Keratinocyte (primary cell): Measurements from ENCODE around the gene PRR36. TPM values are rescaled to one million over a fixed set of nuclear protein-coding genes. Genes with fewer than 3 reads are reported as not detected.

Source experiments
- DNase-seq: peaks from one replicate; pipeline ENCODE4 v3.0.0-alpha.2; 2011; ENCODE audit warnings: low read depth, missing footprints, low spot score
- FAIRE-seq: peaks from 2 replicates; lab custom pipeline; 2011; peaks lifted over from hg19 to GRCh38; lab: Jason Lieb, UNC
- H2AFZ ChIP-seq: 2 replicates; pipeline ENCODE4 v1.6.0; 2012; ENCODE audit warnings: low read length, control low read depth, inconsistent platforms; ENCODE audit not compliant: control insufficient read depth
- H3K27ac ChIP-seq: 2 replicates; pipeline ENCODE4 v1.5.1; 2011; ENCODE audit warnings: low read length; ENCODE audit not compliant: control insufficient read depth, insufficient read depth
- H3K27me3 ChIP-seq: 3 replicates; pipeline ENCODE4 v1.6.0; 2011; ENCODE audit warnings: low read length; ENCODE audit not compliant: control insufficient read depth, insufficient read depth; ENCODE audit errors: extremely low read depth
- H3K36me3 ChIP-seq, 2 experiments: 2 replicates in 1 of 2; 3 replicates in 1 of 2; pipeline ENCODE4 v1.5.1; 2011; ENCODE audit warnings: low read length in 2 of 2, mild to moderate bottlenecking in 1 of 2; ENCODE audit not compliant: control insufficient read depth in 2 of 2, insufficient read depth in 2 of 2; ENCODE audit errors: extremely low read depth in 1 of 2
- H3K4me1 ChIP-seq: 3 replicates; pipeline ENCODE4 v1.5.1; 2011; ENCODE audit warnings: low read length; ENCODE audit not compliant: control insufficient read depth, insufficient read depth; ENCODE audit errors: extremely low read depth
- H3K4me2 ChIP-seq: 3 replicates; pipeline ENCODE4 v1.6.0; 2011; ENCODE audit warnings: low read depth, low read length; ENCODE audit not compliant: control insufficient read depth, insufficient read depth; ENCODE audit errors: extremely low read depth
- H3K4me3 ChIP-seq, 3 experiments: fragments of 200-600 bp in 1 of 3; sonication (generic) in 1 of 3; 2 replicates in 2 of 3; 3 replicates in 1 of 3; pipeline ENCODE4 v1.5.1; 2011 to 2016; ENCODE audit warnings: low read length in 3 of 3, mild to moderate bottlenecking in 3 of 3, control low read depth in 2 of 3, inconsistent platforms in 1 of 3, low read depth in 1 of 3, mixed read lengths in 1 of 3, mixed run types in 1 of 3, moderate library complexity in 1 of 3; ENCODE audit not compliant: control insufficient read depth in 2 of 3, insufficient read depth in 2 of 3; ENCODE audit errors: extremely low read depth in 1 of 3
- H3K79me2 ChIP-seq: 2 replicates; pipeline ENCODE4 v1.6.0; 2012; ENCODE audit warnings: low read length; ENCODE audit not compliant: control insufficient read depth, insufficient read depth
- H3K9ac ChIP-seq: 3 replicates; pipeline ENCODE4 v1.6.0; 2011; ENCODE audit warnings: low read length; ENCODE audit not compliant: control insufficient read depth, insufficient read depth; ENCODE audit errors: extremely low read depth
- H3K9me1 ChIP-seq: 3 replicates; pipeline ENCODE4 v1.6.0; 2011; ENCODE audit warnings: low read length; ENCODE audit not compliant: control insufficient read depth, insufficient read depth; ENCODE audit errors: extremely low read depth
- H3K9me3 ChIP-seq: 2 replicates; pipeline ENCODE4 v1.5.1; 2012; ENCODE audit warnings: low read depth, low read length; ENCODE audit not compliant: control insufficient read depth
- H4K20me1 ChIP-seq: 3 replicates; pipeline ENCODE4 v1.6.0; 2011; ENCODE audit warnings: low read length; ENCODE audit not compliant: control insufficient read depth, insufficient read depth; ENCODE audit errors: extremely low read depth
- CTCF ChIP-seq, 3 experiments: IDR thresholded peaks in 1 of 3; conservative IDR thresholded peaks in 1 of 3; optimal IDR thresholded peaks in 1 of 3; 2 replicates in 2 of 3; 3 replicates in 1 of 3; pipeline versions ENCODE3 to v1.5.1; 2011; ENCODE audit warnings: low read length in 3 of 3, mild to moderate bottlenecking in 3 of 3, moderate library complexity in 2 of 3, control low read depth in 1 of 3, inconsistent platforms in 1 of 3; ENCODE audit not compliant: insufficient read depth in 2 of 3; ENCODE audit errors: extremely low read depth in 1 of 3
- EZH2 ChIP-seq: IDR thresholded peaks from one replicate; pipeline ENCODE4 v1.6.1; 2012; ENCODE audit warnings: inconsistent platforms, mild to moderate bottlenecking, low read length, moderate library complexity
- dilution Hi-C: fragments of 300-500 bp; cut with MboI; formaldehyde crosslinking; loops from one replicate; pipeline ENCODE4 v1.7.0; 2020; ENCODE audit warnings: low sequenced_read_pairs; ENCODE audit not compliant: extremely low pct_ligation_motif_present
- polyA plus RNA-seq, 5 experiments: library from polyadenylated mRNA; depleted of rRNA in 3 of 5; stranded (reverse) in 3 of 5; stranded (forward) in 1 of 5; unstranded in 1 of 5; fragments of >200 nt; gene quantifications; 1 replicate in 1 of 5; 2 replicates in 3 of 5; 3 replicates in 1 of 5; pipeline versions ENCODE4 v1.2.1 to v1.2.3, GENCODE V29; 2011 to 2012; ENCODE audit warnings: missing spikeins in 2 of 5, low read depth in 1 of 5, low replicate concordance in 1 of 5

Gene PRR36
- polyA plus RNA-seq, 1 donor (not counting 4 experiments of a cell fraction or from before 2014, with no cell fraction given) = not detected

- dilution Hi-C loops = no loop called here
Measured at GRCh38 chr19:7832781-7833180, 41.4 kb downstream of the PRR36 start.

GRCh38 chr19:7832009-7832408 is 42.2 kb downstream of the PRR36 start:
- Histone ChIP-seq H3K36me3 (no peaks in the 10 kb centered on the region), H3K9me1 (peaks cover 3% of the 10 kb centered on the region), H4K20me1 (no peaks in the 10 kb centered on the region), H3K4me2 (no peak overlapping the region), H3K9me3 (no peaks in the 10 kb centered on the region), H3K27me3 (no peaks in the 10 kb centered on the region), H3K9ac (no peak overlapping the region), H3K79me2 (peaks cover 12% of the 10 kb centered on the region), H3K4me3 (no peak overlapping the region), H3K4me1 (peaks cover 34% of the 10 kb centered on the region), H3K27ac (no peak overlapping the region), H2AFZ (no peak overlapping the region)
- dilution Hi-C loops = no loop called here
- TF ChIP-seq CTCF (optimal IDR thresholded peaks at IDR 0.05 in 1 of 3, IDR thresholded peaks at IDR 0.05 in 1 of 3, conservative IDR thresholded peaks at IDR 0.05 in 1 of 3; ENCODE audit: extremely low read depth in 1 of 3, insufficient read depth in 2 of 3, low read length in 3 of 3) (no peak), EZH2 (no peak)
- DNase-seq (no peak), FAIRE-seq (no peak)

More at GRCh38 chr19:7832781-7833180, 41.4 kb downstream of the PRR36 start:
- peaks cover 12% of the 10 kb centered on the region for H3K79me2 ChIP-seq
- no peaks in the 10 kb centered on the region for H4K20me1 ChIP-seq
- TF ChIP-seq EZH2 (no peak), CTCF (optimal IDR thresholded peaks at IDR 0.05 in 1 of 3, IDR thresholded peaks at IDR 0.05 in 1 of 3, conservative IDR thresholded peaks at IDR 0.05 in 1 of 3; ENCODE audit: extremely low read depth in 1 of 3, insufficient read depth in 2 of 3, low read length in 3 of 3) (no peak)
- H3K9me3 ChIP-seq = no peaks in the 10 kb centered on the region
- no peak for FAIRE-seq
- peaks cover 39% of the 10 kb centered on the region for H3K4me1 ChIP-seq
- peak overlapping the region in 2 of 3 experiments; percentile 31 to 36 for H3K4me3 ChIP-seq
- peaks cover 3% of the 10 kb centered on the region for H3K9me1 ChIP-seq
- H3K36me3 ChIP-seq = no peaks in the 10 kb centered on the region
- peak overlapping the region; percentile 99 for H3K27ac ChIP-seq
- H3K4me2 ChIP-seq = peak overlapping the region; percentile 72
- DNase-seq = no peak
- no peaks in the 10 kb centered on the region for H3K27me3 ChIP-seq
- peak overlapping the region; percentile 86 for H3K9ac ChIP-seq
- peak overlapping the region; percentile 65 for H2AFZ ChIP-seq
